HCT116 (cell line): ENCODE results near the gene AVEN. TPM values are rescaled to one million over a fixed set of nuclear protein-coding genes. Genes with fewer than 3 reads are reported as not detected.
"Not testable (repeated sequence)": the region's sequence is repeated elsewhere in the genome, so short reads cannot be mapped to it uniquely, and the experiment has no call there.

Source experiments
- ATAC-seq: fragments of 200-7000 bp; cut with Tn5 transposase; 2 replicates; pipeline ENCODE4 v1.9.1; 2020; ENCODE audit warnings: mild to moderate bottlenecking, moderate library complexity
- BruUV-seq: library from RNA; stranded (reverse); fragments of 400-500 nt; replicated peaks from 2 replicates; lab custom pipeline; 2021; lab: Mats Ljungman, UMichigan
- CTCF ChIA-PET: fragments of 300-600 bp; sonication (Branson Sonifier 250); formaldehyde crosslinking; loops from one replicate; lab custom pipeline; 2021; ENCODE audit warnings: antibody characterized with exemption; lab: Charles Lee
- POLR2A ChIA-PET: fragments of 300-600, 350-600 bp; sonication (Branson Sonifier 250); formaldehyde crosslinking; loops from one replicate; lab custom pipeline; 2021; ENCODE audit warnings: antibody characterized with exemption; lab: Charles Lee
- RAD21 ChIA-PET, 2 experiments: fragments of 300-600 bp; sonication (Branson Sonifier 250); formaldehyde crosslinking; loops; one replicate each; lab custom pipeline; 2023; ENCODE audit warnings: low total read pairs in 2 of 2; ENCODE audit not compliant: uncharacterized antibody in 2 of 2, unreplicated experiment in 2 of 2, low non-redundant PET in 1 of 2; lab: Charles Lee
- DNase-seq: peaks from one replicate; pipeline ENCODE4 v3.0.0-alpha.2; 2010; ENCODE audit warnings: low read depth, low spot score
- H2AFZ ChIP-seq: fragments of 200-600 bp; shearing (Covaris generic), sonication (generic); 2 replicates; pipeline ENCODE4 v1.6.1; 2017; ENCODE audit warnings: low read depth, mixed run types, mixed read lengths, antibody characterized with exemption, low read length; ENCODE audit not compliant: poor library complexity, severe bottlenecking
- H3K27ac ChIP-seq: 2 replicates; pipeline ENCODE4 v1.5.1; 2012; ENCODE audit warnings: low read depth, low read length
- H3K27me3 ChIP-seq: fragments of 200-600 bp; sonication (generic); 2 replicates; pipeline ENCODE4 v1.6.1; 2016; ENCODE audit warnings: mixed run types, low read length, mixed read lengths; ENCODE audit not compliant: insufficient read depth
- H3K36me3 ChIP-seq, 2 experiments: fragments of 200-500 bp in 1 of 2; fragments of 200-600 bp in 1 of 2; sonication (Bioruptor generic) in 1 of 2; sonication (generic) in 1 of 2; 2 replicates each; pipeline versions ENCODE4 v1.5.1 to v1.6.1; 2014 to 2016; ENCODE audit warnings: low read length in 2 of 2, inconsistent platforms in 1 of 2, mixed read lengths in 1 of 2, mixed run types in 1 of 2; ENCODE audit not compliant: insufficient read depth in 2 of 2, control insufficient read depth in 1 of 2
- H3K4me1 ChIP-seq, 2 experiments: fragments of 200-600 bp in 1 of 2; sonication (generic) in 1 of 2; 2 replicates each; pipeline versions ENCODE4 v1.5.1 to v1.6.1; 2012 to 2017; ENCODE audit warnings: low read length in 2 of 2, inconsistent platforms in 1 of 2, mild to moderate bottlenecking in 1 of 2, mixed read lengths in 1 of 2, mixed run types in 1 of 2, moderate library complexity in 1 of 2; ENCODE audit not compliant: insufficient read depth in 2 of 2, control insufficient read depth in 1 of 2
- H3K4me2 ChIP-seq: fragments of 200-600 bp; sonication (generic); 2 replicates; pipeline ENCODE4 v1.6.1; 2017; ENCODE audit warnings: mixed run types, low read length, mixed read lengths
- H3K4me3 ChIP-seq, 2 experiments: fragments of 200-600 bp in 1 of 2; sonication (generic) in 1 of 2; replicated peaks in 1 of 2; 2 replicates each; pipeline ENCODE4 v1.5.1; 2011 to 2016; ENCODE audit warnings: low read length in 2 of 2, control low read depth in 1 of 2, low read depth in 1 of 2, mild to moderate bottlenecking in 1 of 2, mixed read lengths in 1 of 2, mixed run types in 1 of 2
- H3K79me2 ChIP-seq: fragments of 200-600 bp; sonication (generic); 2 replicates; pipeline ENCODE4 v1.6.1; 2017; ENCODE audit warnings: mild to moderate bottlenecking, mixed run types, low read length, moderate library complexity, mixed read lengths; ENCODE audit not compliant: insufficient read depth
- H3K9ac ChIP-seq: fragments of 200-600 bp; sonication (generic); 2 replicates; pipeline ENCODE4 v1.6.1; 2016; ENCODE audit warnings: low read length, mixed read lengths
- H3K9me2 ChIP-seq: fragments of 200-600 bp; sonication (generic), shearing (Covaris generic); 2 replicates; pipeline ENCODE4 v1.6.1; 2017; ENCODE audit warnings: mixed run types, mild to moderate bottlenecking, moderate library complexity; ENCODE audit not compliant: insufficient read depth
- H3K9me3 ChIP-seq, 2 experiments: fragments of 200-500 bp in 1 of 2; fragments of 200-600 bp in 1 of 2; sonication (Bioruptor generic) in 1 of 2; sonication (generic) in 1 of 2; 2 replicates each; pipeline ENCODE4 v1.6.1; 2014 to 2017; ENCODE audit warnings: low read length in 2 of 2, mixed read lengths in 2 of 2, inconsistent platforms in 1 of 2, low read depth in 1 of 2, mild to moderate bottlenecking in 1 of 2, mixed run types in 1 of 2, moderate library complexity in 1 of 2; ENCODE audit not compliant: control insufficient read depth in 1 of 2, insufficient read depth in 1 of 2
- H4K20me1 ChIP-seq: fragments of 200-600 bp; sonication (generic), shearing (Covaris generic); 2 replicates; pipeline ENCODE4 v1.6.1; 2017; ENCODE audit warnings: mixed run types, mild to moderate bottlenecking, moderate library complexity; ENCODE audit not compliant: insufficient read depth
- RAD21 ChIP-seq: IDR thresholded peaks from 2 replicates; pipeline ENCODE4 v1.6.1; 2012; ENCODE audit warnings: low read depth, mild to moderate bottlenecking
- intact Hi-C: fragments of 100-400 bp; cut with micrococcal nuclease; formaldehyde crosslinking; loops from 2 replicates; pipeline ENCODE4 v1.10.0; 2022
- total RNA-seq: library from RNA; stranded (reverse); gene quantifications from one replicate; pipeline ENCODE4 v1.2.1, GENCODE V29; 2021; ENCODE audit not compliant: unreplicated experiment
- TF ChIP-seq, protein P1 (sequence below), 3 experiments: fragments of 200-600 bp in 1 of 3; sonication (generic) in 1 of 3; IDR thresholded peaks in 2 of 3; conservative IDR thresholded peaks in 1 of 3; 2 replicates each; pipeline ENCODE4 v1.5.1; 2012 to 2017; ENCODE audit warnings: low read depth in 2 of 3, low read length in 2 of 3, antibody characterized with exemption in 1 of 3, borderline replicate concordance in 1 of 3, control low read depth in 1 of 3, mild to moderate bottlenecking in 1 of 3, mixed read lengths in 1 of 3, mixed run types in 1 of 3, moderate library complexity in 1 of 3; ENCODE audit not compliant: insufficient read depth in 1 of 3
- TF ChIP-seq, protein P2 (sequence below): IDR thresholded peaks from 2 replicates; pipeline ENCODE4 v1.6.1; 2011; ENCODE audit warnings: mild to moderate bottlenecking, low read length, moderate library complexity; ENCODE audit not compliant: insufficient replicate concordance; ENCODE audit errors: extremely low read depth

The AVEN gene
- total RNA-seq, 1 experiment from 2014 or later = 6.8 TPM

DNA sequence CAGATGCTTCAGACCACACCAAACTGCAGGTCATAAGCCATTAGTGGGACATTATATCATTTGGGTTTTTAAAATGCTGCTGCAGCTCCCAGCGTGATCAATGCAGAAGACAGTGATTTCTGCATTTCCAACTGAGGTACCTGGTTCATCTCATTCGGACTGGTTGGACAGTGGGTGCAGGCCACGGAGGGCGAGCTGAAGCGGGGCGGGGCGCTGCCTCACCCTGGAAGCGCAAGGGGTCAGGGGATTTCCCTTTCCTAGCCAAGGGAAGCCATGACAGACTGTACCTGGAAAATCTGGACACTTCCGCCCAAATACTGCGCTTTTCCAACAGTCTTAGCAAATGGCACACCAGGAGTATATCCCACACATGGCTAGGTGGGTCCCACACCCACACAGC is 43.3 kb downstream of the AVEN start:
- POLR2A ChIA-PET = not testable (repeated sequence)

DNA sequence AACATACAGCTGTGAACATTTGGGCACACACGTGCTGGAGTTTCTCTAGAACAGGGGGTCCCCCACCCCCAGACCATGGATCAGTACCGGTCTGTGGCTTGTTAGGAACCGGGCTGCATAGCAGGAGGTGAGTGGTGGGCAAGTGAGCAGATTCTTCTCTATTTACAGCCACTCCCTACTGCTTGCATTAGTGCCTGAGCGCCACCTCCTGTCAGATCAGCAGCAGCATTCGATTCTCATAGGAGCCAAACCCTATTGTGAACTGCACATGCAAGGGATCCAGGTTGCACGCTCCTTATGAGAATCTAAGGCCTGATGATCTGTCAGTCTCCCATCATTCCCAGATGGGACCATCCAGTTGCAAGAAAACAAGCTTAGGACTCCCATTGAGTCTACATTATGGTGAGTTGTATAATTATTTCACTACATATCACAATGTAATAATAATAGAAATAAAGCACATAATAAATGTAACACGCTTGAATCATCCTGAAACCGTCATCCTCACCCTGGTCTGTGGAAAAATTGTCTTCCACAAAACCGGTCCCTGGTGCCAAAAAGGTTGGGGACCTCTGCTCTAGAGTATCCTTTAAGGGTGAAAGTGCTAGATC is 44.9 kb downstream of the AVEN start:
- peak; percentile 22 for DNase-seq
- no peaks in the 10 kb centered on the region for H3K4me1 ChIP-seq
- no peaks in the 10 kb centered on the region for H3K36me3 ChIP-seq
- TF ChIP-seq, protein P1, sequence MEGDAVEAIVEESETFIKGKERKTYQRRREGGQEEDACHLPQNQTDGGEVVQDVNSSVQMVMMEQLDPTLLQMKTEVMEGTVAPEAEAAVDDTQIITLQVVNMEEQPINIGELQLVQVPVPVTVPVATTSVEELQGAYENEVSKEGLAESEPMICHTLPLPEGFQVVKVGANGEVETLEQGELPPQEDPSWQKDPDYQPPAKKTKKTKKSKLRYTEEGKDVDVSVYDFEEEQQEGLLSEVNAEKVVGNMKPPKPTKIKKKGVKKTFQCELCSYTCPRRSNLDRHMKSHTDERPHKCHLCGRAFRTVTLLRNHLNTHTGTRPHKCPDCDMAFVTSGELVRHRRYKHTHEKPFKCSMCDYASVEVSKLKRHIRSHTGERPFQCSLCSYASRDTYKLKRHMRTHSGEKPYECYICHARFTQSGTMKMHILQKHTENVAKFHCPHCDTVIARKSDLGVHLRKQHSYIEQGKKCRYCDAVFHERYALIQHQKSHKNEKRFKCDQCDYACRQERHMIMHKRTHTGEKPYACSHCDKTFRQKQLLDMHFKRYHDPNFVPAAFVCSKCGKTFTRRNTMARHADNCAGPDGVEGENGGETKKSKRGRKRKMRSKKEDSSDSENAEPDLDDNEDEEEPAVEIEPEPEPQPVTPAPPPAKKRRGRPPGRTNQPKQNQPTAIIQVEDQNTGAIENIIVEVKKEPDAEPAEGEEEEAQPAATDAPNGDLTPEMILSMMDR (IDR thresholded peaks at IDR 0.05 in 2 of 3, conservative IDR thresholded peaks at IDR 0.05 in 1 of 3; ENCODE audit: borderline replicate concordance in 1 of 3, insufficient read depth in 1 of 3, low read depth in 2 of 3, low read length in 2 of 3) = peak; percentile 14 to 69 (median 59); a peak in 4 of 6 replicates
- TF ChIP-seq RAD21 = peak; percentile 52
- TF ChIP-seq, protein P2, sequence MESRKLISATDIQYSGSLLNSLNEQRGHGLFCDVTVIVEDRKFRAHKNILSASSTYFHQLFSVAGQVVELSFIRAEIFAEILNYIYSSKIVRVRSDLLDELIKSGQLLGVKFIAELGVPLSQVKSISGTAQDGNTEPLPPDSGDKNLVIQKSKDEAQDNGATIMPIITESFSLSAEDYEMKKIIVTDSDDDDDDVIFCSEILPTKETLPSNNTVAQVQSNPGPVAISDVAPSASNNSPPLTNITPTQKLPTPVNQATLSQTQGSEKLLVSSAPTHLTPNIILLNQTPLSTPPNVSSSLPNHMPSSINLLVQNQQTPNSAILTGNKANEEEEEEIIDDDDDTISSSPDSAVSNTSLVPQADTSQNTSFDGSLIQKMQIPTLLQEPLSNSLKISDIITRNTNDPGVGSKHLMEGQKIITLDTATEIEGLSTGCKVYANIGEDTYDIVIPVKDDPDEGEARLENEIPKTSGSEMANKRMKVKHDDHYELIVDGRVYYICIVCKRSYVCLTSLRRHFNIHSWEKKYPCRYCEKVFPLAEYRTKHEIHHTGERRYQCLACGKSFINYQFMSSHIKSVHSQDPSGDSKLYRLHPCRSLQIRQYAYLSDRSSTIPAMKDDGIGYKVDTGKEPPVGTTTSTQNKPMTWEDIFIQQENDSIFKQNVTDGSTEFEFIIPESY = no peak
- no peak overlapping the region for H2AFZ ChIP-seq
- H3K27ac ChIP-seq = no peak overlapping the region
- no peaks in the 10 kb centered on the region for H3K27me3 ChIP-seq
- H3K4me3 ChIP-seq = no peak overlapping the region
- no peaks in the 10 kb centered on the region for H3K79me2 ChIP-seq
- CTCF ChIA-PET = interaction anchor here (1.3 to 2.1 kb wide), 3 partner anchors 255 to 259 kb away, joined by 3 to 8 read pairs (median 4); no protein-coding TSS in a partner anchor
- no peaks in the 10 kb centered on the region for H4K20me1 ChIP-seq
- ATAC-seq = peak; percentile 91
- H3K9ac ChIP-seq = no peak overlapping the region
- POLR2A ChIA-PET = no interaction called here
- no peak overlapping the region for H3K4me2 ChIP-seq
- RAD21 ChIA-PET = no interaction called here
- H3K9me3 ChIP-seq = no peaks in the 10 kb centered on the region
- no peaks in the 10 kb centered on the region for H3K9me2 ChIP-seq
- intact Hi-C loops = loop anchor here (5.0 kb wide), 1 partner anchor 257 kb away; no protein-coding TSS in a partner anchor
- BruUV-seq = no TSS peak

More for the DNA sequence above, 43.3 kb downstream of the AVEN start:
- RAD21 ChIA-PET, H3K4me1 ChIP-seq, H3K9me2 ChIP-seq, H3K4me3 ChIP-seq, H3K79me2 ChIP-seq, H3K9ac ChIP-seq, H4K20me1 ChIP-seq, H3K4me2 ChIP-seq, DNase-seq, CTCF ChIA-PET, BruUV-seq, ATAC-seq, H3K9me3 ChIP-seq, intact Hi-C loops, H3K27ac ChIP-seq, H3K27me3 ChIP-seq, H2AFZ ChIP-seq, H3K36me3 ChIP-seq: not testable (repeated sequence)
